ENCODE results near the gene ELOVL3.

DNA sequence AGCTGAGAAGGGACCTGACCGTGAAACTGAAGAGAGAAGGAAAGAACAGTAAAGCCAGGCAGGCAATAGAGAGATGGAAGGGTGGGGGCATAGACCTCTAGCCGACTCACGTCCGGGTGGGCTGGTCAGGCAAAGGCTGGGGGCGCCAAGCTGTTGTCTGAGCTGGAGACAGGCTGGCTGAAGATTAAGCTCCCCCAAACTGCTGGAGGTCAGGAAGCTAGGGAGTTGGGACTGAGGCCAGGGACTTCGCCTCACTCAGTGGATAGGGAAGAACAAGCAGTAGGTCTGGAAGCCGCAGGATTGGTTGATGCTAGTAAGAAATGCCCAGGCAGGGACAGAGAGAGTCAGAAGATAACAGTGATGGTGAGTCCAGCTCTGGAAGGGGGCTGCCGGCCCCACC, 9.9 kb downstream of the ELOVL3 start:
- TF ChIP-seq POLR2AphosphoS5 (IDR thresholded peaks at IDR 0.05; ENCODE audit: low read depth) (no peak), SPI1 (IDR thresholded peaks at IDR 0.05; ENCODE audit: borderline replicate concordance, low read depth) (no peak), GABPA (IDR thresholded peaks at IDR 0.05; ENCODE audit: low read depth) (no peak)
- TF ChIP-seq, protein P1, sequence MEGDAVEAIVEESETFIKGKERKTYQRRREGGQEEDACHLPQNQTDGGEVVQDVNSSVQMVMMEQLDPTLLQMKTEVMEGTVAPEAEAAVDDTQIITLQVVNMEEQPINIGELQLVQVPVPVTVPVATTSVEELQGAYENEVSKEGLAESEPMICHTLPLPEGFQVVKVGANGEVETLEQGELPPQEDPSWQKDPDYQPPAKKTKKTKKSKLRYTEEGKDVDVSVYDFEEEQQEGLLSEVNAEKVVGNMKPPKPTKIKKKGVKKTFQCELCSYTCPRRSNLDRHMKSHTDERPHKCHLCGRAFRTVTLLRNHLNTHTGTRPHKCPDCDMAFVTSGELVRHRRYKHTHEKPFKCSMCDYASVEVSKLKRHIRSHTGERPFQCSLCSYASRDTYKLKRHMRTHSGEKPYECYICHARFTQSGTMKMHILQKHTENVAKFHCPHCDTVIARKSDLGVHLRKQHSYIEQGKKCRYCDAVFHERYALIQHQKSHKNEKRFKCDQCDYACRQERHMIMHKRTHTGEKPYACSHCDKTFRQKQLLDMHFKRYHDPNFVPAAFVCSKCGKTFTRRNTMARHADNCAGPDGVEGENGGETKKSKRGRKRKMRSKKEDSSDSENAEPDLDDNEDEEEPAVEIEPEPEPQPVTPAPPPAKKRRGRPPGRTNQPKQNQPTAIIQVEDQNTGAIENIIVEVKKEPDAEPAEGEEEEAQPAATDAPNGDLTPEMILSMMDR (IDR thresholded peaks at IDR 0.05; ENCODE audit: insufficient read depth, low read length) = no peak
